HCT116 (cell line): ENCODE data around the gene CCDC107.

ENCODE experiments used
- EZH2 ChIP-seq: fragments of 200-600 bp; sonication (generic); IDR thresholded peaks from 2 replicates; pipeline ENCODE4 v1.6.1; 2017; ENCODE audit warnings: antibody characterized with exemption, mixed run types
- EZH2phosphoT487 ChIP-seq: fragments of 200-600 bp; IDR thresholded peaks from 2 replicates; pipeline ENCODE4 v1.6.1; 2018; ENCODE audit warnings: antibody characterized with exemption, borderline replicate concordance
- FOSL1 ChIP-seq: IDR thresholded peaks from 2 replicates; pipeline ENCODE4 v1.6.1; 2012; ENCODE audit warnings: low read depth
- JUND ChIP-seq: IDR thresholded peaks from 2 replicates; pipeline ENCODE4 v1.6.1; 2012
- POLR2A ChIP-seq: IDR thresholded peaks from 2 replicates; pipeline ENCODE4 v1.7.0; 2011; ENCODE audit warnings: borderline replicate concordance; ENCODE audit not compliant: insufficient read depth, insufficient read length; ENCODE audit errors: extremely low read depth
- POLR2AphosphoS5 ChIP-seq: IDR thresholded peaks from 2 replicates; pipeline ENCODE4 v1.6.1; 2011; ENCODE audit warnings: mild to moderate bottlenecking, low read depth, low read length, moderate library complexity
- RAD21 ChIP-seq: IDR thresholded peaks from 2 replicates; pipeline ENCODE4 v1.6.1; 2012; ENCODE audit warnings: low read depth, mild to moderate bottlenecking
- SRF ChIP-seq: IDR thresholded peaks from 2 replicates; pipeline ENCODE4 v1.6.1; 2012; ENCODE audit warnings: low read depth
- TCF7L2 ChIP-seq: IDR thresholded peaks from 2 replicates; pipeline ENCODE4 v1.7.0; 2011; ENCODE audit warnings: borderline replicate concordance, inconsistent platforms; ENCODE audit not compliant: insufficient read depth, insufficient read length; ENCODE audit errors: extremely low read depth
- ZNF274 ChIP-seq: fragments of 200-500 bp; sonication (Bioruptor generic); IDR thresholded peaks from 2 replicates; pipeline ENCODE4 v1.6.1; 2014; ENCODE audit warnings: mild to moderate bottlenecking, low read depth, low read length, inconsistent platforms
- TF ChIP-seq, protein P1 (sequence below), 3 experiments: fragments of 200-600 bp in 1 of 3; sonication (generic) in 1 of 3; IDR thresholded peaks in 2 of 3; conservative IDR thresholded peaks in 1 of 3; 2 replicates each; pipeline ENCODE4 v1.5.1; 2012 to 2017; ENCODE audit warnings: low read depth in 2 of 3, low read length in 2 of 3, antibody characterized with exemption in 1 of 3, borderline replicate concordance in 1 of 3, control low read depth in 1 of 3, mild to moderate bottlenecking in 1 of 3, mixed read lengths in 1 of 3, mixed run types in 1 of 3, moderate library complexity in 1 of 3; ENCODE audit not compliant: insufficient read depth in 1 of 3
- TF ChIP-seq, protein P2 (sequence below): IDR thresholded peaks from 2 replicates; pipeline ENCODE4 v1.6.1; 2012
- TF ChIP-seq, protein P3 (sequence below): IDR thresholded peaks from 2 replicates; pipeline ENCODE4 v1.6.1; 2012
- TF ChIP-seq, protein P4 (sequence below): IDR thresholded peaks from 2 replicates; pipeline ENCODE4 v1.6.1; 2012; ENCODE audit warnings: low read depth

DNA sequence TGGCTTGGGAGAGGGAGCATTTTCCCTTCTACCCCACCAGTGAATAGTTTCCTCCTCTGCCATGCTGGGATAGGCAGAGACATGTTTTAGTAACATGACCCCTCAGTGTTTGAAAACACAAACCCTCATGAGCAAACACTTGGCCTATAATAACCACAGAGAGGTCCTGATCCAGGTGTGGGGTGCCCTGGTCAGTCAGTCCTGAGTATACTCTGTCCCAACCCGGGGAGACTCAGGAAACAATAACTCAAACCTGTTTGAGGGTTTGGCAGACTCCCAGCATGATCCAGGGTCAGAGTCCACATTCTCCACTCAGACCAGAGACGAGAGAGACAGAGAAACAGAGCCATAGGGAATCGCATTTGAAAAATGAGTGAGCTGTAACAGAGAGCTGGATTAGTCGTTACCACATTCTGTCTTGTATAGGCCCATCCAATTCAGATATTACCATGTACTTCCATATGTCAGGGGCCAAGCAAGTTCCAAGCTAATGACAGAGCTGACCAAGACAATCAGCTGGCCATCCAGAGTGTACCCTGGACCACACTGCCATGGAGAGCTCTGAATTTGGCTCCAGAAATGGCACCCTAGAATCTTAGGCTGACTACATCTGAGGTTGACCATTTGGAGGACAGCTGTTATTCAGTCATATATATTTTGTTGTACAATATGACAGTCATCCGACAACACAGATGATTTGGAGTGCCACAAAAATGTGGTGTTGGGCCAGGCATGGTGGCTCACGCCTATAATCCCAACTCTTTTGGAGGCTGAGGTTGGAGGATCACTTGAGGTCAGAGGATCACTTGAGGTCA lies 11.4 kb downstream of the CCDC107 start:
- TF ChIP-seq ZNF274 (no peak), EZH2phosphoT487 (no peak), POLR2A (no peak), POLR2AphosphoS5 (no peak), EZH2 (no peak), FOSL1 (no peak), RAD21 (no peak), JUND (no peak), TCF7L2 (no peak), SRF (no peak)
- TF ChIP-seq, protein P1, sequence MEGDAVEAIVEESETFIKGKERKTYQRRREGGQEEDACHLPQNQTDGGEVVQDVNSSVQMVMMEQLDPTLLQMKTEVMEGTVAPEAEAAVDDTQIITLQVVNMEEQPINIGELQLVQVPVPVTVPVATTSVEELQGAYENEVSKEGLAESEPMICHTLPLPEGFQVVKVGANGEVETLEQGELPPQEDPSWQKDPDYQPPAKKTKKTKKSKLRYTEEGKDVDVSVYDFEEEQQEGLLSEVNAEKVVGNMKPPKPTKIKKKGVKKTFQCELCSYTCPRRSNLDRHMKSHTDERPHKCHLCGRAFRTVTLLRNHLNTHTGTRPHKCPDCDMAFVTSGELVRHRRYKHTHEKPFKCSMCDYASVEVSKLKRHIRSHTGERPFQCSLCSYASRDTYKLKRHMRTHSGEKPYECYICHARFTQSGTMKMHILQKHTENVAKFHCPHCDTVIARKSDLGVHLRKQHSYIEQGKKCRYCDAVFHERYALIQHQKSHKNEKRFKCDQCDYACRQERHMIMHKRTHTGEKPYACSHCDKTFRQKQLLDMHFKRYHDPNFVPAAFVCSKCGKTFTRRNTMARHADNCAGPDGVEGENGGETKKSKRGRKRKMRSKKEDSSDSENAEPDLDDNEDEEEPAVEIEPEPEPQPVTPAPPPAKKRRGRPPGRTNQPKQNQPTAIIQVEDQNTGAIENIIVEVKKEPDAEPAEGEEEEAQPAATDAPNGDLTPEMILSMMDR (IDR thresholded peaks at IDR 0.05 in 2 of 3, conservative IDR thresholded peaks at IDR 0.05 in 1 of 3; ENCODE audit: borderline replicate concordance in 1 of 3, insufficient read depth in 1 of 3, low read depth in 2 of 3, low read length in 2 of 3): no peak
- TF ChIP-seq, protein P2, sequence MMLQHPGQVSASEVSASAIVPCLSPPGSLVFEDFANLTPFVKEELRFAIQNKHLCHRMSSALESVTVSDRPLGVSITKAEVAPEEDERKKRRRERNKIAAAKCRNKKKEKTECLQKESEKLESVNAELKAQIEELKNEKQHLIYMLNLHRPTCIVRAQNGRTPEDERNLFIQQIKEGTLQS: no peak
- TF ChIP-seq, protein P3, sequence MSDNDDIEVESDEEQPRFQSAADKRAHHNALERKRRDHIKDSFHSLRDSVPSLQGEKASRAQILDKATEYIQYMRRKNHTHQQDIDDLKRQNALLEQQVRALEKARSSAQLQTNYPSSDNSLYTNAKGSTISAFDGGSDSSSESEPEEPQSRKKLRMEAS: no peak
- TF ChIP-seq, protein P4, sequence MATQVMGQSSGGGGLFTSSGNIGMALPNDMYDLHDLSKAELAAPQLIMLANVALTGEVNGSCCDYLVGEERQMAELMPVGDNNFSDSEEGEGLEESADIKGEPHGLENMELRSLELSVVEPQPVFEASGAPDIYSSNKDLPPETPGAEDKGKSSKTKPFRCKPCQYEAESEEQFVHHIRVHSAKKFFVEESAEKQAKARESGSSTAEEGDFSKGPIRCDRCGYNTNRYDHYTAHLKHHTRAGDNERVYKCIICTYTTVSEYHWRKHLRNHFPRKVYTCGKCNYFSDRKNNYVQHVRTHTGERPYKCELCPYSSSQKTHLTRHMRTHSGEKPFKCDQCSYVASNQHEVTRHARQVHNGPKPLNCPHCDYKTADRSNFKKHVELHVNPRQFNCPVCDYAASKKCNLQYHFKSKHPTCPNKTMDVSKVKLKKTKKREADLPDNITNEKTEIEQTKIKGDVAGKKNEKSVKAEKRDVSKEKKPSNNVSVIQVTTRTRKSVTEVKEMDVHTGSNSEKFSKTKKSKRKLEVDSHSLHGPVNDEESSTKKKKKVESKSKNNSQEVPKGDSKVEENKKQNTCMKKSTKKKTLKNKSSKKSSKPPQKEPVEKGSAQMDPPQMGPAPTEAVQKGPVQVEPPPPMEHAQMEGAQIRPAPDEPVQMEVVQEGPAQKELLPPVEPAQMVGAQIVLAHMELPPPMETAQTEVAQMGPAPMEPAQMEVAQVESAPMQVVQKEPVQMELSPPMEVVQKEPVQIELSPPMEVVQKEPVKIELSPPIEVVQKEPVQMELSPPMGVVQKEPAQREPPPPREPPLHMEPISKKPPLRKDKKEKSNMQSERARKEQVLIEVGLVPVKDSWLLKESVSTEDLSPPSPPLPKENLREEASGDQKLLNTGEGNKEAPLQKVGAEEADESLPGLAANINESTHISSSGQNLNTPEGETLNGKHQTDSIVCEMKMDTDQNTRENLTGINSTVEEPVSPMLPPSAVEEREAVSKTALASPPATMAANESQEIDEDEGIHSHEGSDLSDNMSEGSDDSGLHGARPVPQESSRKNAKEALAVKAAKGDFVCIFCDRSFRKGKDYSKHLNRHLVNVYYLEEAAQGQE: no peak
